HFFc6 (cell line): ENCODE measurements around the gene SV2B. TPM values are rescaled to one million over a fixed set of nuclear protein-coding genes. Genes with fewer than 3 reads are reported as not detected.
A peak's percentile ranks its signal among the peaks of the same experiment; 100 is the strongest.

Experiments
- DNase-seq: peaks from one replicate; pipeline ENCODE4 v3.0.0-alpha.2; 2018
- H3K27ac Mint-ChIP-seq: 2 replicates; pipeline ENCODE4 v1.8.0; 2020; ENCODE audit warnings: mild to moderate bottlenecking, mixed read lengths
- H3K27me3 Mint-ChIP-seq: 2 replicates; pipeline ENCODE4 v1.8.0; 2021; ENCODE audit warnings: mild to moderate bottlenecking, moderate library complexity, mixed read lengths; ENCODE audit not compliant: insufficient read depth
- H3K36me3 Mint-ChIP-seq: 2 replicates; pipeline ENCODE4 v1.8.0; 2021; ENCODE audit warnings: low read depth, mixed read lengths
- H3K4me1 Mint-ChIP-seq: 2 replicates; pipeline ENCODE4 v1.8.0; 2020; ENCODE audit warnings: low read depth, mixed read lengths
- H3K4me3 Mint-ChIP-seq: 2 replicates; pipeline ENCODE4 v1.8.0; 2020; ENCODE audit warnings: mild to moderate bottlenecking, moderate library complexity, mixed read lengths
- H3K9me3 Mint-ChIP-seq: 2 replicates; pipeline ENCODE4 v1.8.0; 2020; ENCODE audit warnings: mild to moderate bottlenecking, mixed read lengths
- CTCF ChIP-seq: fragments of 200-600 bp; sonication (generic); IDR thresholded peaks from 2 replicates; pipeline ENCODE4 v1.5.0; 2021; ENCODE audit warnings: antibody characterized with exemption, mild to moderate bottlenecking
- total RNA-seq, 6 experiments: library from RNA; stranded (reverse); fragmentation: NEBNext Ultra II Directional; extraction: Animal tissue kit (Norgen Biotek cat#: 25700); gene quantifications; 2 replicates in 1 of 6; 3 replicates in 5 of 6; pipeline ENCODE4 v1.2.3, GENCODE V29; 2021

SV2B gene
- total RNA-seq, 6 experiments from 2014 or later, result not detected

- DNase-seq, result no peak
- Mint-ChIP-seq H3K4me3 (no peak overlapping the region), H3K36me3 (no peaks in the 10 kb centered on the region), H3K27ac (no peak overlapping the region), H3K4me1 (peaks cover 2% of the 10 kb centered on the region; the same call in 1 of the 2 replicates), H3K9me3 (no peaks in the 10 kb centered on the region), H3K27me3 (peaks cover 15% of the 10 kb centered on the region)
- no peak for TF ChIP-seq CTCF
Observed at GRCh38 chr15:91061997-91062396, 38.1 kb upstream of the SV2B start.

DNA sequence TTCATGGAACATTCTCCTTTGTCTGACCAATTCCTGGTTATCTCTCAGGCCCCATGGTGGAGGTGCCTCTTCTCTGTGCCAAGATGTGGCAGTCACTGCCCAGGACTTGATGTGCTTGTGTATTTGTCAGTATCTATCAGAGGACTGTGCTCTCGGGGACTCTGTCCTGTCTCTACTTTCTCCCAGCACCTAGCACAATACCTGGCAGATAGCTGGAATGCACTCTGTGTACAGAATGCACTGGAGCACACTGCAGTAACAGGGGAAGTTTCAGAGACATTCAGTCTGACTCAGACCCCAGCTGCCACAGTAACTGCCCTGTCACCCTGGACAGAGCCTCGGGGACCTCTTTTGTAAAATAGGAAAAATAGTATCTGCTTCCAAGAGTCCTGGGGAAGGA, 34.6 kb upstream of the SV2B start:
- H3K36me3 Mint-ChIP-seq, result no peaks in the 10 kb centered on the region
- H3K27me3 Mint-ChIP-seq, result peaks cover 5% of the 10 kb centered on the region
- peaks cover 6% of the 10 kb centered on the region; the same call in 1 of the 2 replicates for H3K4me1 Mint-ChIP-seq
- TF ChIP-seq CTCF, result no peak
- H3K27ac Mint-ChIP-seq, result no peak overlapping the region
- no peak for DNase-seq
- no peak overlapping the region for H3K4me3 Mint-ChIP-seq
- no peaks in the 10 kb centered on the region for H3K9me3 Mint-ChIP-seq

DNA sequence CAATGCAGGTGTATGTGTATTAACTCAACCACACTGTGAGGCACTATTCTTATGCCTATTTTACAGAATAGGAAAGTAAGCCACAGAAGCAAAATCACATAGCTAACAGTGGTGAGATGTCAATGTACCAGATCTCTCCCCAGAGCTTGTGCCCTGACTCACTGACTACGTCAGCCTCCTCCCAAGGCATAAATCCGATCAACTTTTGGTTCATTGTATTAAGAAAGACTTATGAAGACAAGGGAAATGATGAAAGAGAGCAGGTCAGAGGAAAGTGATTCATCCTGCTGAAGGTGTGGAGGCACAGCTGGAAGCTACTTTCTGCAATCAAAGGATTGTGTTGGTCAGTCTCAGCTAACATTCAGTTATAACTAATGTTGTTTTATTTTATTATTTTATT, 33.0 kb upstream of the SV2B start:
- Mint-ChIP-seq H3K4me1 (peaks cover 6% of the 10 kb centered on the region; the same call in 1 of the 2 replicates), H3K4me3 (no peak overlapping the region), H3K27me3 (peaks cover 5% of the 10 kb centered on the region), H3K27ac (no peak overlapping the region), H3K36me3 (no peaks in the 10 kb centered on the region), H3K9me3 (no peaks in the 10 kb centered on the region)
- DNase-seq, result peak; percentile 14
- no peak for TF ChIP-seq CTCF

DNA sequence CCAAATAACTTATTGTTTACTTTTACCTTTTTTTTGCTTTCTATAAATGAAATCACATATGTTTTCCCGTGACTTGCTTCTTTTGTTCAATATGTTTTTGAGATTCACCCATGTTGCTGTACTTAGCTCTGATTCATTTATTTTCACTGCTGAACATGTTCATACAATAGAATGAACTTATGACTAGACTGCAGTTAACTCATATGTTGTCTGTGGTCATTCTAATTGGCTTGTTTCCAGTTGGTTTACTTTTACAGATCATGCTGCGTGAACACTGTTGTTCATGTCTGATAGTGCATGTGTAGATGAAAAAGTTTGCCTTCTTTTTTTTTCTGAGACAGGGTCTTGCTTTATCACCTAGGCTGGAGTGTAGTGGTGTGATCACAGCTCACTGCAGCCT, 31.6 kb upstream of the SV2B start:
- no peak for DNase-seq

GRCh38 chr15:91068966-91069365, 31.1 kb upstream of the SV2B start:
- H3K27me3 Mint-ChIP-seq, result peaks cover 5% of the 10 kb centered on the region
- no peak overlapping the region for H3K4me3 Mint-ChIP-seq
- H3K36me3 Mint-ChIP-seq, result no peaks in the 10 kb centered on the region
- DNase-seq, result no peak
- no peaks in the 10 kb centered on the region for H3K9me3 Mint-ChIP-seq
- H3K4me1 Mint-ChIP-seq, result peaks cover 6% of the 10 kb centered on the region; the same call in 1 of the 2 replicates
- no peak overlapping the region for H3K27ac Mint-ChIP-seq
- no peak; the same call in 1 of the 2 replicates for TF ChIP-seq CTCF

More for the DNA sequence above, 31.6 kb upstream of the SV2B start:
- no peak for TF ChIP-seq CTCF
- Mint-ChIP-seq H3K27me3 (peaks cover 5% of the 10 kb centered on the region), H3K36me3 (no peaks in the 10 kb centered on the region), H3K27ac (no peak overlapping the region), H3K9me3 (no peaks in the 10 kb centered on the region), H3K4me1 (peaks cover 6% of the 10 kb centered on the region; the same call in 1 of the 2 replicates), H3K4me3 (no peak overlapping the region)

GRCh38 chr15:91070872-91071271, 29.2 kb upstream of the SV2B start:
- no peak overlapping the region for H3K27ac Mint-ChIP-seq

More at GRCh38 chr15:91070872-91071271, 29.2 kb upstream of the SV2B start:
- no peak overlapping the region for H3K4me3 Mint-ChIP-seq
- peaks cover 6% of the 10 kb centered on the region; the same call in 1 of the 2 replicates for H3K4me1 Mint-ChIP-seq
- peaks cover 5% of the 10 kb centered on the region for H3K27me3 Mint-ChIP-seq
- H3K36me3 Mint-ChIP-seq, result no peaks in the 10 kb centered on the region
- DNase-seq, result no peak
- no peak for TF ChIP-seq CTCF
- H3K9me3 Mint-ChIP-seq, result no peaks in the 10 kb centered on the region
